ENCODE data around the gene CCDC85C.

The CCDC85C gene

DNA sequence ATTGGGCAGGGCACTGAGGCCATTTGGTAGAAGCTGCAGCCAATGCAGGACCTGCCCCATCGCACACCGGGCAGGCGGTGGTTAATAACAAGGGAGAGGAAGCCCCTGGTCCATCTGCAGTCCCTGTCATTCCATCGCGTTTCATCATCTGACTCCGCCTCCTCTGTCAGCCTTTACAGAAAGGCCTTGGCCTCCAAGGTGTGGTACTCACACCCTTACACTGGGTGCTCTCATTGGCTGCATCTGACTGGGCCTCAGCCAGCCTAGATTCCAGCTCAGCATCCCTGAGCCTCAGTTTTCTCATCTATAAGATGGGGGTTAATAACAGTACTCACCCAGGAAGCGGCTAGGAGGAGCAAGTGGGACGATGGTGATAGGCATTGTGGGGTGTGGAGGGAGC lies 26.2 kb upstream of the CCDC85C start:
- TF ChIP-seq, protein P1, sequence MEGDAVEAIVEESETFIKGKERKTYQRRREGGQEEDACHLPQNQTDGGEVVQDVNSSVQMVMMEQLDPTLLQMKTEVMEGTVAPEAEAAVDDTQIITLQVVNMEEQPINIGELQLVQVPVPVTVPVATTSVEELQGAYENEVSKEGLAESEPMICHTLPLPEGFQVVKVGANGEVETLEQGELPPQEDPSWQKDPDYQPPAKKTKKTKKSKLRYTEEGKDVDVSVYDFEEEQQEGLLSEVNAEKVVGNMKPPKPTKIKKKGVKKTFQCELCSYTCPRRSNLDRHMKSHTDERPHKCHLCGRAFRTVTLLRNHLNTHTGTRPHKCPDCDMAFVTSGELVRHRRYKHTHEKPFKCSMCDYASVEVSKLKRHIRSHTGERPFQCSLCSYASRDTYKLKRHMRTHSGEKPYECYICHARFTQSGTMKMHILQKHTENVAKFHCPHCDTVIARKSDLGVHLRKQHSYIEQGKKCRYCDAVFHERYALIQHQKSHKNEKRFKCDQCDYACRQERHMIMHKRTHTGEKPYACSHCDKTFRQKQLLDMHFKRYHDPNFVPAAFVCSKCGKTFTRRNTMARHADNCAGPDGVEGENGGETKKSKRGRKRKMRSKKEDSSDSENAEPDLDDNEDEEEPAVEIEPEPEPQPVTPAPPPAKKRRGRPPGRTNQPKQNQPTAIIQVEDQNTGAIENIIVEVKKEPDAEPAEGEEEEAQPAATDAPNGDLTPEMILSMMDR (IDR thresholded peaks at IDR 0.05; ENCODE audit: low read depth, low read length): no peak
- no peak overlapping the region for H3K4me3 ChIP-seq (replicated peaks in 1 of 2; ENCODE audit: low read depth in 2 of 2, low read length in 2 of 2)
- DNase-seq (ENCODE audit: low read depth in 2 of 2): no peak

DNA sequence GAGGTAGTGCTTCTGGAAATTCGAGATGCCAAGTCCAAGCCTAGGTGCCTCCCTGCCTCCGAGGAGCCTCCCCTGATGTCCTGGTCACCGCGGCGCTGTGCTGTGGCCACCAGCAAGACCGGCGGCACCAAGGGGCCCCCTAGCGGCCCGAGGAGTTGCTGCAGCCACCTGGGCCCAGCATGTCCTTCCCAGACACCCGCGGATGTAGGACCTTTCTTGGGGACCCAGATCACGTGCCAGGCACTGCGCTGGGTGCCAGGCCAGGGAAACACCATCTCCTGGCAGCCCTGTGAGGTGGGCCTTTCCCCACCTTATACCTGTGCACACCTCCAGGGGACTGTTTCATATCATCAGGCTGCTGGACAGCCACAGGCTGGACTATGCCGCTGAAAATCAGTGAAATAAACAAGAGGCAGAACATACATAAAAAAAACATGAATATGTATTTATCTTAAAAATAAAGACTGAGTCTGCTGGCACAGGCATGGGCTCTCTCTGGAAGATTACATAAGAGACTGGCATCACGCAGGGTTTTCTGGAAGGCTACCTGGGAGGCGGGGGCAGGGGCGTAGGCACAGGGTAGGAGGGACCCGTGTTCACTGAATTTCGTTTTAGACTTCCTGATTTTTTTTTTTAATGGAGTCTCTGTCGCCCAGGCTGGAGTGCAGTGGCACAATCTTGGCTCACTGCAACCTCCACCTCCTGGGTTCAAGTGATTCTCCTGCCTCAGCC lies 25.0 kb upstream of the CCDC85C start:
- DNase-seq (ENCODE audit: low read depth in 2 of 2): peak; percentile 72 to 78

DNA sequence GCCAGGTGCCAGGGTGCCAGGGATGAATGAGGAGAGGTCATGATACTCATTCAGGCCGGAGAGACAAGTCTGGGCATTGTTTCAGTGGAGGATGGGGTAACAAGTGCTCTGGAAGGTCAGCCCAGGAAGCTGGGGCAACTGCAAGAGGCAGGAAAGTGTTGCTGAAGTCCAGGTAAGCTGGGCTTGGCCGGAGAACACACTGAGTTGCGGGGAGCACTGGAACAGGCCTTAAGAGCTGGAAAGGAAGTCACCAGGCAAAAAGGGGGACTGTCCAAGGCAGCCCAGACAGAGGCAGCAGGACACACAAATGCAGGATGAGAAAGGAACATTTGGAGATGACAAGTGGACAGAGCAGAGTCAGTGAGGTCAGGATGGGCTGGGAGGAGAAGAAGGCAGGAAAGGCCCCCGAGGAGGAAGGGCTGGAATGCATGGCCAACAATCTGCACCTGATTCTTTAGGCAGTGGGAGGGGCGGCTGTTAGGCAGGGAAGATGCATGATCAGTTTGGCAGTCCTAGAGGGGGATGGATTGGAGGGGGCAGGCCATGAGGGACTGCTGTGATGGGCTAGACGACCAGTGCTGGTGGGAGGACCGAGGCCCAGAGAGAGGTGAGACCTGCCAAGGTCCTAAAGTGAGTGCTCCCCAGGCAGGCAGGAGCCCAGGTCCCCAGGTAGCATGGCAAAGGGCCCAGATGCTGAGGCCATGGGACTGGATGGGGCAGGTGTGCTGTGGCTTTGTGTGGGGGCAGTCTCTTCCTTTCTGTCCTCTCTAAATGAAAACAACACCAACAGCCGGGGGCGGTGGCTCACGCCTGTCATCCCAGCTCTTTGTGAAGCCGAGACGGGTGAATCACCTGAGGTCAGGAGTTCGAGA lies 23.7 kb upstream of the CCDC85C start:
- no peak overlapping the region for H3K4me3 ChIP-seq (replicated peaks in 1 of 2; ENCODE audit: low read depth in 2 of 2, low read length in 2 of 2)
- TF ChIP-seq, protein P1 (IDR thresholded peaks at IDR 0.05; ENCODE audit: low read depth, low read length): no peak
- no peak for DNase-seq (ENCODE audit: low read depth in 2 of 2)

More for the DNA sequence above, 25.0 kb upstream of the CCDC85C start:
- TF ChIP-seq, protein P1 (IDR thresholded peaks at IDR 0.05; ENCODE audit: low read depth, low read length): peak; percentile 99
- no peak overlapping the region for H3K4me3 ChIP-seq (replicated peaks in 1 of 2; ENCODE audit: low read depth in 2 of 2, low read length in 2 of 2)

DNA sequence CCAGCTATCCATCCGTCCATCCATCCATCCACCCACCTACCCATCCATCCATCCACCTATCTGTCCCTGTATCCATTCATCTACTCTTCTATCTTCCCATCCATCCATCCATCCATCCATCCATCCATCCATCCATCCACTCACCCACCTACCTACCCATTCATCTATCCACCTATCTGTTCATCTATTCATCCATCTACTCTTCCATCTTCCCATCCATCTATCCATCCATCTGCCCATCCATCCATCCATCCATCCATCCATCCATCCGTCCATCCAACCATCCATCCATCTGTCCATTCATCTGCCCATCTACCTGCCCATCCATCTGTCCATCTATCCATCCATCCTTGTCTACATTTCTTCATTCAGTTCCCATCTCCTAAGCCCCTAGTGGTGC lies 23.1 kb upstream of the CCDC85C start:
- TF ChIP-seq, protein P1 (IDR thresholded peaks at IDR 0.05; ENCODE audit: low read depth, low read length): no peak
- DNase-seq (ENCODE audit: low read depth in 2 of 2): no peak
- H3K4me3 ChIP-seq (replicated peaks in 1 of 2; ENCODE audit: low read depth in 2 of 2, low read length in 2 of 2): no peak overlapping the region

DNA sequence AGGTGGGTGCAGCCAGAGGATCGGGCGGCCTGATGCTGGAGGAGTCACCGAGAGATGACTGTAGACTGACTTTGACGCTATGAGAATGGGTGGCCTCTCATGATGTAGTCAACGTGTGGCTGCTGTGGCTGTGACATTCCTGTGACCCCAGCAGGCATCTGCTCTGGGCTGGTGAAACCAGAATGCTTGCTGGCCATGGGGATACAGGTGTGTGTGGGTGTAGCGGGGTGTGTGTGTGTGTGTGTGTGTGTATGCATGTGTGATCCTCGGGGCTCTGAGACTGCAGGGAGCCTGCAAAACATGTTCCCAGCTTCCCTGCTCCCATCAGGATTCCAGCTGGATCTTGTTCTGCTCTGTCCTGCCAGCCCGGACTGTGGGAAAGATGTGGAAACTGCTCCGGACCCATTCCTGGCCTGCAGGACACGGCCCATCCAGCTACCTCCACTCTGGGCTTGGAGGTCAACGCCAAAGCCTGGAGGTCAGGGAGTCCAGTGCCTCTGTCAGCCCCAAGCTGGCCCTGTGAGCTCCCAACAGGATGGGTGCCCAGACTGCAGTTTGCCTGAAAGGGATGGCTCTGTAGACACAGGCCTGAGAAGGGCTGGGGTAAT lies 22.1 kb upstream of the CCDC85C start:
- H3K4me3 ChIP-seq (replicated peaks in 1 of 2; ENCODE audit: low read depth in 2 of 2, low read length in 2 of 2): no peak overlapping the region
- DNase-seq (ENCODE audit: low read depth in 2 of 2): no peak
- TF ChIP-seq, protein P1 (IDR thresholded peaks at IDR 0.05; ENCODE audit: low read depth, low read length): no peak

DNA sequence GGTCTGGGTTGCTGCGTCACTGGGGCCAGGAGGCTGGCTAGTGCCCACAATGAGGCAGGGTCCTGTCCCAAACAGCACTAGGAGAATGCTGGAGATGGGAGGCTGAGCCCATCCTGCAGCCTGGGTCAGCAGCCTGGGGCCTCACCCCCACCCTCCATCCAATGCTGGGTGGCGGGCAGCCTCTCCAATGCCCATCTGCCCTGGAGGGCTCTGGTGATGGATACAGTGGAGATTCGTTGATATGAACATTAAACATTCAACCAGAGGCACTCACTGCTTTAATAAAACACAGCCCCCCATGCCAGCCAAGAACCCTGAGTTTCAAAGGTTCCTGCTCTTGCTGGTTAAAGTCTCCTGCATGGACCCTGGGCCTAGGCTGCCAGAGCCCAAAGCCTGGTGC lies 21.5 kb upstream of the CCDC85C start:
- no peak overlapping the region for H3K4me3 ChIP-seq (replicated peaks in 1 of 2; ENCODE audit: low read depth in 2 of 2, low read length in 2 of 2)
- TF ChIP-seq, protein P1 (IDR thresholded peaks at IDR 0.05; ENCODE audit: low read depth, low read length): no peak
- DNase-seq (ENCODE audit: low read depth in 2 of 2): no peak

Data from cardiac fibroblast (primary cell).